GM19238 (cell line): ENCODE data around the gene NFU1.
"Not testable (repeated sequence)": the region's sequence is repeated elsewhere in the genome, so short reads cannot be mapped to it uniquely, and the experiment has no call there.

Experiments
- DNase-seq: peaks from one replicate; pipeline ENCODE4 v3.0.0; 2011; ENCODE audit warnings: low spot score; ENCODE audit not compliant: insufficient read length

The NFU1 gene

GRCh38 chr2:69387770-69388481 lies 49.3 kb downstream of the NFU1 start:
- DNase-seq: no peak

GRCh38 chr2:69386789-69387734 lies 50.2 kb downstream of the NFU1 start, which contains the start of gene GFPT1:
Gene GFPT1, minus strand, starts transcription at chr2:69387227. Its CDS starts 156 bp downstream, at chr2:69387071.
- DNase-seq: peak; percentile 87

DNA sequence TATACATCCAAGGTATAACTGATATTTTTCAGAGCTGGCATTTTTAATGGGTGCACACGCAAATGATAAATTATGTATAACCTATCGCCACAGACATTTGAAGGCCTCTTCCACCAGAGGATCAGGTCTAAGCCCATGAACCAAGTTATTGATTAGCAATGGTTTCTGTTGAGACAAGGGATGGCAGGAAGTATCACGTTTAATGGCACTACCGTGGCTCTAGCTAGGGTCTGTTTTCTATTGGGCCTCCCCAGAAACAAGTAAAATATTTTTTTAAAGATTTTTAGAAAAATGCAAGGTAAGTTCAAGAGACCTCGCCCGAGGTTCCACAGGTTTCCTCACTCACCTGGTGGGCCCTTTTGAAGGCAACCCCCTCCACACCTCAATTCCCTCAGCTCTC lies 50.9 kb downstream of the NFU1 start:
- DNase-seq: no peak

GRCh38 chr2:69385443-69386151 lies 51.6 kb downstream of the NFU1 start:
- no peak for DNase-seq

- DNase-seq: no peak
Observed at GRCh38 chr2:69384618-69385081, 52.6 kb downstream of the NFU1 start.

DNA sequence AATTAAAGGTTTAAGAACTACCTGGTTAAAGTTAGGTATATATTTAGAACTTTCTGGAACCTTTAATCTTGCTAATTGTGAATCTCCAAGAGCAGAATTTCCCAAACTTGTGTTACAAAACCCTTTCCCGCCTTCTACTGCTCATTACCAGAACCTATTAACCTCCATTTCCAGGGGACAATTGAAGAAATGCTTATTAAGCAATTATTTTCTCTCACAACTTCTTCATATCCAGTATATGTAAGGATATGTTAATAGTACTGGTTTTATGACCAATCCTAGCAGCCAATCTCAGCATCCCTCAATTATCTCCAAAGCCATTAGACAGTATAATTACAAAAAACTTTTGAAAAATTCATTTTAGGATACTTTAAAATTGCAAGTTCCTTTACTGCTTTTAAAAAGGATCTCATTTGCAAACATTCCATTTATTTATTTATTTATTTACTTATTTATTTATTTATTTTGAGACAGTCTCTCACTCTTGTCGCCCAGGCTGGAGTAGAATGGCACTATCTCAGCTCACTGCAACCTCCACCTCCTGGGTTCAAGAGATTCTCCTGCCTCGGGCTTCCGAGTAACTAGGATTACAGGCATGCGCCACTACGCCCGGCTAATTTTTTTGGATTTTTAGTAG lies 53.9 kb downstream of the NFU1 start:
- no peak for DNase-seq

DNA sequence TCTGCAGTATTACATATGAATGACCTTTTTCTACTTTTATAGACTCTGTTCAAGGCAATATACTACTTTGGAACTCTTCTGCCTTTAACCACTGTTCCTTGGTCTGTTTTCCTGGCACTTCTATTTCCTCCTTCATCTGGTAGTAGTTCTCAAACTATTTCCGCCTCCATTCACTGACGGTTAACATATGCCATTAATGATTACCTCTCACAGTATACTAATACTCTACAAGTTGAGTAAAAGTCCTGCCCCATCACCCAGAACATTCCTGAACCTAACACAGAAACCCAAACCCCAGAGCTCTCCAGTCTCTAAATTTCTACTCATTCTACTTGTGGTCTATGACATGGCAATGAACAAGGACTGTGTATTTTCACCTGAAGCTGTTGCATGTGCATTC lies 54.7 kb downstream of the NFU1 start:
- no peak for DNase-seq

GRCh38 chr2:69381337-69381737 lies 55.9 kb downstream of the NFU1 start:
- no peak for DNase-seq

- DNase-seq: no peak
Observed at GRCh38 chr2:69380072-69380917, 56.9 kb downstream of the NFU1 start.

GRCh38 chr2:69376403-69376802 lies 60.8 kb downstream of the NFU1 start:
- no peak for DNase-seq

DNA sequence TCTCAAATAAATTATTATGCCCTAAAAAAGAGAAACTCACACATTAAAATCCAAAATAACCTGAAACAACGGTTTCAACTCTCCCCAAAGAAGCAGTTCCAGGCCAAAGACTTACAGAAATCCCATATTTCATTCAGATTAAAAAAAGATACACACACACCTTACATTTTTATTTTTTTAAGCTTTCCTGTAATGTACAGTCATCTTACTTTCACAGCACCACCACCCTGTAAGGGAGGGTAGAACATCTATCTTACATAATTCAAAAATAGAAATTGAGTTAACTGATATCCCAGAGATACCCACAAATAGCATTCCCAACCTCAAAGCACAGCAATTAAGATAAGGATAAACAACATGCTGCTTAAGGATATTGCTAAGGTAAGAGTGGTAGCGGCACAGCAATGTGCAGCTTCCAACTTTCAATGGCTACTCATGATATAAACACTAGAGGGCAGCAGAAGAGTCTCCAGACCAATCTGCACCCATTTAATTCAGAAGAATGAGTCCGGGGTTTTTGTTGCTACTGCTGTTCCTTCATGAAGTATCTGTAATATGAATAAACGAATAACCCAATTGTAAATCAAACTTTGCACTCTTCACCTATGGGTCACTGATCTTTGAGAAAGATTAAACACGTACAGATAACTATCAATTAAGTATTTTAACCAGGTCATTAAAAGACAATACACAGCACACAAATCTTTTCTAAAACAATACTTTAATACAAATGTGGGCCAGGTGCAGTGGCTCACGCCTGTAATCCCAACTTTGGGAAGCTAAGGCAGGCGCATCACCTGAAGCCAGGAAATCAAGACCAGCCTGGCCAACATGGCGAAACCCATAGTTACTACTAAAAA lies 61.5 kb downstream of the NFU1 start:
- DNase-seq: no peak

GRCh38 chr2:69372767-69373166 lies 64.5 kb downstream of the NFU1 start:
- DNase-seq: no peak

- DNase-seq: no peak
Observed at GRCh38 chr2:69369802-69370201, 67.4 kb downstream of the NFU1 start.

- no peak for DNase-seq
Observed at GRCh38 chr2:69368588-69368987, 68.6 kb downstream of the NFU1 start.

DNA sequence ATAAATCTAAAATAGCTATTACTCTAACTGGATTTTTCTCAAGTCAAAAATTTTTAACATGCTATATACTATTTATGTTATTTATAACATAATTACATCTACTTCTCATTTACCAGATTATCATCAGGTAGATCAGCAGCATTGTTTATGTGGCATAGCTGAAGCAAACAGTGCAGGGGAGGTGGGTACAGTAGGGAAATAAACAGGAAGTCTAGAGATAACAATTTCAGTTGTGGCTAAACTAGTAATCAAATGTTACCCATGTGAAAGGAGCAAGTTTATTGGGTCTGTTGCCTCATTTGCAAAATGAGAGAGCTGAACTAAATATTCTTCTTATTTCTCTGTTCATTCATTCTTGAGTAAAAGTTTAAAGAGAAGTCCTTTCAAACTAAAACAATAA lies 77.9 kb downstream of the NFU1 start:
- no peak for DNase-seq

- DNase-seq: no peak
Observed at GRCh38 chr2:69358914-69359313, 78.3 kb downstream of the NFU1 start.

GRCh38 chr2:69356471-69356870 lies 80.8 kb downstream of the NFU1 start:
- no peak for DNase-seq

- DNase-seq: not testable (repeated sequence)
Observed at GRCh38 chr2:69354976-69355375, 82.3 kb downstream of the NFU1 start.

- DNase-seq: no peak
Observed at GRCh38 chr2:69353360-69353759, 83.9 kb downstream of the NFU1 start.
